Kidney glomerular epithelial cell (primary cell): ENCODE data around the gene ZNF747.

Source experiments
- DNase-seq: peaks from one replicate; lab custom pipeline; 2025; lab: John Stamatoyannopoulos, UW

The ZNF747 gene

DNA sequence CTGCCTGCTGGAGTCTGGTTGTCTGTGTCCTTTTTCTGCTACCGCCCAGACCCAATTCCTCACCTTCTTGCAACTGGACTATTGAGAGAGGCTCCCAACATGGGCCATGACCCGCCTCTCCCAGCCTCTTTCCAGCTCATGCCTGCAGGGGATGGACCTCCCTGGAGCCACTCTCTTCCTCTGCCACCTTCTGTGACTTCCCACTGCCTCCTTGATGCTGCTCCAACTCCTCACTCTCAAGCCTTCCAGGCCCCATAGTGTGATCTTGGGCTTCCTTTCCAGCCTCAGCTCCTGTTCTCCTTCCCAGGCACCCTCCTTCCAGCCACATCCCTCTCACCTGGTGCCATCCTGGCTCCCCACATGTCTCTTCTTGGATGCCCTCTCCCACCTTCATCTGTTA is 19.4 kb downstream of the ZNF747 start:
- DNase-seq, result no peak

- DNase-seq, result no peak
Measured at GRCh38 chr16:30511509-30511908, 23.1 kb downstream of the ZNF747 start.

DNA sequence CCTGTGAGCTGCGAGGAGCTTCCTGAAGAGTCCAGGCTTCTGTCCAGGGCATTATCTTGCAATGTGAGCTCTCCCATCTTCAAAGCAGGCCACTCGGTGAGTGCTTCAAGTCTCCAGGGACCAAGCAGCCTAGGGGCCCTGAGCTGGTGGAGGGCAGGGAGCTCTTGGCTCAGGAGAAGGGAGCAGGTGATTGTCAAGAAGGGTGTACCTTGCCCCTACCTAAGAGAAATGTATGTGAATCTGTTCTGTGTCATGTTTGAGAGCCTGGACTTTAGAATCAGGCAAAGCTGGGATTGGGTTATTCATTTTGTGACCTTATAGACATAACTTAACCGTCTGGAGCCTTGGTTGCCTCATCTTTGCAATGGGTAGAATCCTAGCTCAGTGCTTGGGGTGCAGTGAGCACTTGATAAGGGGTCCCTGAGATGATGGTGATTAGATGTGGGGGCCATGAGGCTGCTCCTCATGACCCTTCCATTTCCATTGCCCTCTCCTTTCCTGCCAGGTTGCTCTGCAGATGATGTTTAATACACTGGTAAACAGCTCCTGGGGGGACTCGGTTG is 24.2 kb downstream of the ZNF747 start:
- no peak for DNase-seq

DNA sequence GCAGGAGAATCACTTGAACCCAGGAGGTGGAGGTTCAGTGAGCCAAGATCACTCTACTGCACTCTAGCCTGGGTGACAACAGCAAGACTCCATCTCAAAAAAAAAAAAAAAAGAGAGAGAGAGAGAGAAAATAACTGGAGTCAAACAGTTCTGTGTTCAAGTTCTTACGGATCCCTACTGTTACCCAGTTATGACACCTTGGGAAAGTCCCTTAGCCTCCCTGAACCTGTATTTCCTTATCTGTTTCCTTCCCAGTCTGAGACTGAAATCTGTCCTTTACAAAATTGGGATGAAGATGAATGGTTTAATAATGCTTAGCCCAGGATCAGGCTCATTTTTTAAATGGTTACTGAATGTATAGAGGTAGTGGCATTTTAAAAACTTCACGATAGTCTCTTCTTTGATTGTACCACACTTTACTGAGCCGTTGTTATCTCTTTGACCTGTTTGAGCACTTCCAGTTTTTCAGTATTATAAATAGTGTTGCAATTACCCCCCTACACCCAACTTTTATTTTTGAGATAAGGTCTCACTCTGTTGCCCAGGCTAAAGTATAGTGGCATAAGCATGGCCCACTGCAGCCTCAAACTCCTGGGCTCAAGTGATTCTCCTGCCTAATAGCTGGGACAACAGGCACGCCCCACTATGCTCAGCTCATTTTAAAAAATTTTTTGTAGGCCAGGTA is 25.4 kb downstream of the ZNF747 start:
- no peak for DNase-seq

- no peak for DNase-seq
Measured at GRCh38 chr16:30503403-30504296, 31.0 kb downstream of the ZNF747 start.

GRCh38 chr16:30499284-30499683 is 35.4 kb downstream of the ZNF747 start:
- no peak for DNase-seq

DNA sequence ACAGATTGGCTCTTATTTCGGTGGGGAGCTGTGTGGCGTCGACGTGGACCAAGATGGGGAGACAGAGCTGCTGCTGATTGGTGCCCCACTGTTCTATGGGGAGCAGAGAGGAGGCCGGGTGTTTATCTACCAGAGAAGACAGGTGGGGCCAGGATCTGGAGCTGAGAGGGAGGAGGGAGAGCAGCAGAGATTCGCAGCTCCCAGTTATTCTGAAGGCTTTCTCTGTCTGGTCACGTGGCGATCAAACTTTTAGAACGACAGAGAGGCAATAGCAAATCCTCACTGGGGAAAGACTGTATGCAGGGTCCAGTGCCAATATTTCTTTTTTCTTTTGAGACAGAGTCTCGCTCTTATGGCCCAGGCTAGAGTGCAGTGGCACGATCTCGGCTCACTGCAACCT is 39.9 kb downstream of the ZNF747 start:
- no peak for DNase-seq

- DNase-seq, result no peak
Measured at GRCh38 chr16:30493941-30494488, 40.6 kb downstream of the ZNF747 start.

DNA sequence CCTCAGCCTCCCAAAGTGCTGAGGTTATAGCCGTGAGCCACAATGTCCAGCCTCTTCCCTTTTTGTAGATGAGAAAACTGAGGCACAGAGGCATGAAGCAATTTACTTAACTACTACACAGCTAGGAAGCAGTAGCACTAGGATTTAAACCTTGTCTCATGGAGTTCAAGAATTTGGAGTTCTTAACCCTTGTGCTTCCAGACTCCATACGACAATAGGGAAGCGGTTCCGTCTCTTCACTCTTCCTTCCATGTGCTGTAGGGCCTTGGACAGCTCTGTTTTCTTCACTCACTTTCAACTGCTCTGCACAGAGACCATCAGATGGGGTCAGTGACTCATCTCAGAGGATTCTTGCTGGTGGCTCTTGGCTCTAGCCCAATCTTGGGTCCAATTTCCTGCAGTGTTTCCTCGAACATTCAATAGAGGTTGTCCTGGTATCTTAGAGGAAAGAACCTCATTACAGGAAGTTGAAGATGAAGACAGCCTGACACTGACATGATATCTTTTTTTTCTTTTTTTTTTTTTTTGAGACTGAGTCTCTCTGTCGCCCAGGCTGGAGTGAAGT is 42.8 kb downstream of the ZNF747 start:
- DNase-seq, result peak; percentile 6

- DNase-seq, result no peak
Measured at GRCh38 chr16:30491229-30491628, 43.4 kb downstream of the ZNF747 start.

- DNase-seq, result no peak
Measured at GRCh38 chr16:30490210-30490609, 44.4 kb downstream of the ZNF747 start.

- no peak for DNase-seq
Measured at GRCh38 chr16:30488764-30489605, 45.7 kb downstream of the ZNF747 start.

DNA sequence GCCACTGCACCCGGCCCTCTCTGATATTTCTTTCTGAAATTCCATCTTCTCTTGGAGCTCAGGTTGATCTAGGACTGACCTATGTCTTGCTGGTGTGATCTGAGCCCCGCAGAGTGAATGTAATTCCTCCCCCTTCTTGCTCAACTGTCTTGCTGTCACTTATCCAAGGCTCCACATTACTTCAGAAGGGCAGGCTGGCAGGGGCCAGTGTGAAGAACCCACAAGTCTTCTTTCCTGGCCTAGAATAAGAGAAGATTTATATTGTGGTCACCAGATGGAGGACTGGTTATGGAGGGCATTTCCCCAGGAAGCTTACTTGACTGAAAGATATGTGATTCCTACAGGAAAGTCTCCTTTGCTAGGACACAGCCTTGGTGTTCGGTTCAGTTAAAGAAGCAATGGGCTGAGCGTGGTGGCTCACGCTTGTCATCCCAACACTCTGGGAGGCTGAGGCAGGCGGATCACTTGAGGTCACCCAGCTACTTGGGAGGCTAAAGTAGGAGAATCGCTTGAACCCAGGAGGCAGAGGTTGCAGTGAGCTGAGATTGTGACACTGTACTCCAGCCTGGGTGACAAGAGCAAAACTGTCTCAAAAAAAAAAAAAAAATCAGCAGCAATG is 48.7 kb downstream of the ZNF747 start:
- DNase-seq, result no peak

DNA sequence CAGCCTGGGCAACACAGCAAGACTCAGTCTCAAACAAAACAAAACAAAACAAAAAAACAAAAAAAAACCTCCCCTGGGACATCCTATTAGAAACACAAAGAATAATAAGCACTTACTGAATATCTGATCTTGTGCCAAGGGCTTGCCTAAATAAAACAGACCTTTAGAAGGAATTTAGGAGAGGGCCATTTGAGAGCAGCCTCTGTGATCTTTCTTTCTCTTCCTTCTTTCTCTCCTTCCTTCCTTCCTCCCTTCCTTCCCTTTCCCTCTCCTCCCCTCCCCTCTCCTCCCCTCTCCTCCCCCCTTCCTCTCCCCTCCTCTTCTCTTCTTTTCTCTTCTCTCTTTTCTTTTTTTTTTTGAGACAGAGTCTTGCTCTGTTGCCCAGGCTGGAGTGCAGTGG is 49.8 kb downstream of the ZNF747 start:
- no peak for DNase-seq

GRCh38 chr16:30482366-30482765 is 52.3 kb downstream of the ZNF747 start:
- no peak for DNase-seq

GRCh38 chr16:30481381-30481780 is 53.3 kb downstream of the ZNF747 start:
- DNase-seq, result no peak
